T-helper 22 cell (primary cell): Measurements from ENCODE around the gene POU2AF2.
"Not testable (repeated sequence)": the region's sequence is repeated elsewhere in the genome, so short reads cannot be mapped to it uniquely, and the experiment has no call there.

Experiments used
- DNase-seq: peaks from one replicate; pipeline ENCODE4 v3.0.0-alpha.2; 2020; ENCODE audit warnings: low read depth

The POU2AF2 gene

GRCh38 chr11:111245425-111245824 is at the start of gene POU2AF2:
POU2AF2 (plus strand) TSS chr11:111245725; CDS start chr11:111245854, 129 bp downstream.
- no peak for DNase-seq

GRCh38 chr11:111200010-111200534 is 45.5 kb upstream of the POU2AF2 start:
- DNase-seq: no peak

GRCh38 chr11:111204211-111204610 is 41.3 kb upstream of the POU2AF2 start:
- DNase-seq: no peak

GRCh38 chr11:111205632-111206385 is 39.7 kb upstream of the POU2AF2 start:
- no peak for DNase-seq

GRCh38 chr11:111206472-111206871 is 39.1 kb upstream of the POU2AF2 start:
- DNase-seq: no peak

- DNase-seq: no peak
Observed at GRCh38 chr11:111207213-111207612, 38.3 kb upstream of the POU2AF2 start.

- DNase-seq: no peak
Observed at GRCh38 chr11:111209543-111210355, 35.8 kb upstream of the POU2AF2 start.

GRCh38 chr11:111213256-111213655 is 32.3 kb upstream of the POU2AF2 start:
- no peak for DNase-seq

- DNase-seq: no peak
Observed at GRCh38 chr11:111220721-111221120, 24.8 kb upstream of the POU2AF2 start.

GRCh38 chr11:111221208-111221607 is 24.3 kb upstream of the POU2AF2 start:
- DNase-seq: no peak

GRCh38 chr11:111221936-111222335 is 23.6 kb upstream of the POU2AF2 start:
- not testable (repeated sequence) for DNase-seq

- peak; percentile 7 for DNase-seq
Observed at GRCh38 chr11:111222821-111223455, 22.6 kb upstream of the POU2AF2 start.

GRCh38 chr11:111225881-111226280 is 19.6 kb upstream of the POU2AF2 start:
- DNase-seq: no peak

- DNase-seq: no peak
Observed at GRCh38 chr11:111229604-111230003, 15.9 kb upstream of the POU2AF2 start.

- DNase-seq: no peak
Observed at GRCh38 chr11:111230122-111230465, 15.4 kb upstream of the POU2AF2 start.

- DNase-seq: no peak
Observed at GRCh38 chr11:111231836-111232235, 13.7 kb upstream of the POU2AF2 start.

- DNase-seq: no peak
Observed at GRCh38 chr11:111236383-111236782, 9.1 kb upstream of the POU2AF2 start.

- no peak for DNase-seq
Observed at GRCh38 chr11:111237926-111238325, 7.6 kb upstream of the POU2AF2 start.

GRCh38 chr11:111246956-111247355 is 1.4 kb downstream of the POU2AF2 start:
- no peak for DNase-seq

- no peak for DNase-seq
Observed at GRCh38 chr11:111250936-111251335, 5.4 kb downstream of the POU2AF2 start.

GRCh38 chr11:111253131-111253530 is 7.6 kb downstream of the POU2AF2 start:
- DNase-seq: no peak

- DNase-seq: no peak
Observed at GRCh38 chr11:111253630-111254029, 8.1 kb downstream of the POU2AF2 start.

GRCh38 chr11:111258046-111258445 is 12.5 kb downstream of the POU2AF2 start:
- DNase-seq: no peak
